Measurements from ENCODE around the gene CCNG1.

Gene CCNG1

GRCh38 chr5:163489055-163489744 lies 51.8 kb downstream of the CCNG1 start:
- no peak for DNase-seq

GRCh38 chr5:163489745-163490075 lies 52.3 kb downstream of the CCNG1 start:
- DNase-seq = no peak
